GM12878 (cell line): ENCODE results near the gene APC2. TPM values are rescaled to one million over a fixed set of nuclear protein-coding genes. Genes with fewer than 3 reads are reported as not detected.

Experiments
- ATAC-seq: fragments of 200-7000 bp; cut with Tn5 transposase; 3 replicates; pipeline ENCODE4 v1.9.1; 2020; ENCODE audit warnings: mild to moderate bottlenecking, moderate library complexity
- BruUV-seq: library from RNA; stranded (reverse); fragments of 400-500 nt; replicated peaks from 2 replicates; lab custom pipeline; 2021; lab: Mats Ljungman, UMichigan
- CTCF ChIA-PET: fragments of 300-600 bp; sonication (Branson Sonifier 250); formaldehyde crosslinking; extraction: SDS; loops from one replicate; lab custom pipeline; 2021; ENCODE audit warnings: inconsistent platforms; lab: Yijun Ruan, JAX
- POLR2A ChIA-PET: fragments of 350-600 bp; formaldehyde crosslinking; extraction: SDS; loops from one replicate; lab custom pipeline; 2021; ENCODE audit warnings: inconsistent platforms; lab: Charles Lee
- RAD21 ChIA-PET: fragments of 300-600 bp; sonication (Branson Sonifier 250); formaldehyde crosslinking; loops from one replicate; lab custom pipeline; 2023; ENCODE audit warnings: antibody characterized with exemption; ENCODE audit not compliant: unreplicated experiment; lab: Charles Lee
- SMC1A ChIA-PET: fragments of 300-600 bp; sonication (Branson Sonifier 250); formaldehyde crosslinking; loops from one replicate; lab custom pipeline; 2023; ENCODE audit not compliant: unreplicated experiment, uncharacterized antibody; lab: Charles Lee
- DNase-seq: peaks from one replicate; pipeline ENCODE4 v3.0.0-alpha.2; 2011; ENCODE audit warnings: low read depth, low spot score
- FAIRE-seq: peaks from 3 replicates; lab custom pipeline; 2011; peaks lifted over from hg19 to GRCh38; lab: Jason Lieb, UNC
- H2AFZ ChIP-seq: 2 replicates; pipeline ENCODE4 v1.6.0; 2011; ENCODE audit warnings: low read depth, low read length, control low read depth; ENCODE audit not compliant: control insufficient read depth
- H3K27ac ChIP-seq: 2 replicates; pipeline ENCODE4 v1.5.1; 2011; ENCODE audit warnings: control low read depth; ENCODE audit not compliant: control insufficient read depth, insufficient read depth
- H3K27me3 ChIP-seq, 2 experiments: replicated peaks in 1 of 2; 2 replicates each; pipeline versions ENCODE4 v1.6.0 to v1.6.1; 2011; ENCODE audit warnings: low read length in 1 of 2; ENCODE audit not compliant: control insufficient read depth in 2 of 2, insufficient read depth in 2 of 2
- H3K36me3 ChIP-seq, 2 experiments: 2 replicates each; pipeline ENCODE4 v1.5.1; 2011; ENCODE audit warnings: low read length in 1 of 2; ENCODE audit not compliant: control insufficient read depth in 2 of 2, insufficient read depth in 2 of 2
- H3K4me1 ChIP-seq: 2 replicates; pipeline ENCODE4 v1.6.1; 2011; ENCODE audit warnings: mild to moderate bottlenecking, low read length, moderate library complexity, mixed read lengths; ENCODE audit not compliant: control insufficient read depth, insufficient read depth
- H3K4me2 ChIP-seq: 2 replicates; pipeline ENCODE4 v1.6.0; 2011; ENCODE audit warnings: control low read depth; ENCODE audit not compliant: control insufficient read depth, insufficient read depth
- H3K4me3 ChIP-seq: fragments of 200-600 bp; sonication (generic); 2 replicates; pipeline ENCODE4 v1.5.1; 2016
- H3K79me2 ChIP-seq: 2 replicates; pipeline ENCODE4 v1.6.0; 2011; ENCODE audit warnings: low read length; ENCODE audit not compliant: control insufficient read depth, insufficient read depth
- H3K9ac ChIP-seq: 2 replicates; pipeline ENCODE4 v1.8.0; 2011; ENCODE audit warnings: low read length, control low read depth, mixed read lengths; ENCODE audit not compliant: control insufficient read depth, insufficient read depth
- H3K9me3 ChIP-seq: replicated peaks from 3 replicates; pipeline ENCODE4 v1.5.1; 2011; ENCODE audit warnings: mild to moderate bottlenecking, low read length; ENCODE audit not compliant: control insufficient read depth, insufficient read depth
- H4K20me1 ChIP-seq: 2 replicates; pipeline ENCODE4 v1.6.0; 2011; ENCODE audit not compliant: control insufficient read depth, insufficient read depth
- EP300 ChIP-seq, 2 experiments: fragments of 150-350 bp in 1 of 2; IDR thresholded peaks; 2 replicates each; pipeline ENCODE4 v1.6.1; 2011 to 2012; ENCODE audit warnings: low read depth in 2 of 2, low read length in 2 of 2, borderline replicate concordance in 1 of 2, improper control_type of control experiment in 1 of 2, inconsistent platforms in 1 of 2; ENCODE audit not compliant: control insufficient read depth in 1 of 2
- NR2C1 ChIP-seq: fragments of 450-650 bp; IDR thresholded peaks from 2 replicates; pipeline ENCODE4 v1.6.1; 2017; ENCODE audit warnings: antibody characterized with exemption, mild to moderate bottlenecking, moderate library complexity
- ZNF274 ChIP-seq: IDR thresholded peaks from one replicate; pipeline ENCODE4 v1.8.0; 2011; ENCODE audit not compliant: insufficient read length, insufficient read depth
- WGBS: methylation state at CpG from one replicate; pipeline ENCODE4 v1.1.6; 2016; ENCODE audit warnings: low lambda C conversion rate; ENCODE audit not compliant: insufficient replicate concordance, insufficient coverage; ENCODE audit errors: missing lambda C conversion rate; 5-methylcytosine and 5-hydroxymethylcytosine counted together
- in situ Hi-C: fragments of 300-500 bp; cut with MboI; formaldehyde crosslinking; loops from 9 replicates; pipeline ENCODE4 v1.14.3; 2018; ENCODE audit warnings: mixed read lengths
- intact Hi-C: fragments of 100-400 bp; cut with micrococcal nuclease; formaldehyde crosslinking; loops from one replicate; pipeline ENCODE4 v1.14.2; 2022; ENCODE audit not compliant: unreplicated experiment
- polyA plus RNA-seq, 11 experiments: library from polyadenylated mRNA; depleted of rRNA in 4 of 11; unstranded in 6 of 11; stranded (reverse) in 5 of 11; fragments of >200 nt; fragmentation: Nextera tagmentation in 4 of 11; fragmentation: Illumina TruSeq in 1 of 11; extraction: Ambion mirVana in 4 of 11; extraction: Trizol in 1 of 11; gene quantifications; 1 replicate in 1 of 11; 2 replicates in 10 of 11; pipeline versions ENCODE4 v1.2.1 to v1.2.3, GENCODE V29; 2011 to 2016; ENCODE audit warnings: inconsistent platforms in 2 of 11, missing spikeins in 2 of 11, low read depth in 1 of 11
- total RNA-seq, 4 experiments: library from RNA; depleted of rRNA in 3 of 4; stranded (reverse); fragments of >200 nt in 3 of 4; fragmentation: Illumina TruSeq in 1 of 4; extraction: Trizol in 1 of 4; gene quantifications; 2 replicates each; pipeline versions ENCODE4 v1.2.1 to v1.2.3, GENCODE V29; 2013 to 2021
- TF ChIP-seq, protein P1 (sequence below): IDR thresholded peaks from 2 replicates; pipeline ENCODE4 v1.6.1; 2012; ENCODE audit warnings: low read depth, low read length, improper control_type of control experiment

APC2 gene
- total and polyA plus RNA-seq, 10 of the 15 experiments (the other 5 are each of a cell fraction or from before 2014, with no cell fraction given): under 0.01 to 0.73 (median 0.04) TPM; not detected in 5

DNA sequence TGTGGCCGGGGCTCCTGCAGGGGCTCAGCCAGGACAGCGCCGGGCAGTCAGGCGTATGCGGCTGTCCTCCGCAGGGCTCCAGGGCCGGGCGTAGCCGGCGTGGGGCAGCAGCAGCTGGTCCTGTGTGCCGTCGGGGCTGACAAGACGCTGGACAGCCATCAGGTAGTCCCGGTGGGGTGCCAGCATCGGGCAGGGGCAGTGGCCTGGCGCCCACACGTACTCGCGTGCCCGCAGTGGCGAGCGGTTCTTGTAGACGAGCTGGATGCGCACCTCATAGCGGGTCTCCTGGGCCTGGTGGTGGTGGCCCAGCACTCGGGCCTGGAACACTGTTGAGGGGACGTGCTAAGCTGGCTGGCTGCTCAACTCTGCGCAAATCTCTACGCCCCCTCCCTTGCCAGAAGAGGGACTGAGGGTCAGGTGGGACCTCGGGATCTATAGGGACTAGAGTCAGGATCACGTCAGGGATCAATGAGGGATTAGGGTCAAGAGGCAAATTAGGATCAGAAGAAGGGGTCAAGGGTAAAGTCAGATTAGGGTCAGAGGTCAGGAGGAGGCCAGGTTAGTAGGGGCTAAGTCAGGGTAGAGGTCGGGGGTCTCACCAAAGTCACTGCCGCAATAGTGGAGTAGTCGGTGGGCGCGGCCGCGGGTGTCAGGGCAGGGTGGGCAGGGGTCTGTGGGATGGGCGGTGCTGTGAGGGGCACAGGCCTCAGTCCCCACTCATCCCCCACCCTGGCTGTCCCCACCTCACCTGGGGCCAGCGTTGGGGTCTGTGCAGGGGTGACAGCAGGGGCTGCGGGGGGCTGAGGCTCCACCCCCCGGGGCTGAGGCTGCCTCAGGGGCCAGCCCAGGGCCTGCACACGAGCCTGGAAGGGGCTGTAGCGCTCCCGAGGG is 56.3 kb downstream of the APC2 start:
- RAD21 ChIA-PET: no interaction called here
- CTCF ChIA-PET: interaction anchor here (0.7 to 0.9 kb wide), 2 partner anchors 40 to 230 kb away, joined by 3 read pairs; no protein-coding TSS in a partner anchor
- 67% methylated on average over 37 of the region's 45 CpGs for WGBS
- DNase-seq (no peak), FAIRE-seq (no peak), ATAC-seq (no peak)
- Histone ChIP-seq H3K79me2 (no peaks in the 10 kb centered on the region), H3K36me3 (no peaks in the 10 kb centered on the region), H3K9me3 (no peaks in the 10 kb centered on the region; the same call in 2 of the 3 replicates), H3K4me2 (no peak overlapping the region), H3K27me3 (no peaks in the 10 kb centered on the region; a peak in 2 of 4 replicates), H3K9ac (no peak overlapping the region), H3K27ac (no peak overlapping the region), H4K20me1 (no peaks in the 10 kb centered on the region), H3K4me3 (no peak overlapping the region), H2AFZ (no peak overlapping the region), H3K4me1 (no peaks in the 10 kb centered on the region)
- TF ChIP-seq, protein P1, sequence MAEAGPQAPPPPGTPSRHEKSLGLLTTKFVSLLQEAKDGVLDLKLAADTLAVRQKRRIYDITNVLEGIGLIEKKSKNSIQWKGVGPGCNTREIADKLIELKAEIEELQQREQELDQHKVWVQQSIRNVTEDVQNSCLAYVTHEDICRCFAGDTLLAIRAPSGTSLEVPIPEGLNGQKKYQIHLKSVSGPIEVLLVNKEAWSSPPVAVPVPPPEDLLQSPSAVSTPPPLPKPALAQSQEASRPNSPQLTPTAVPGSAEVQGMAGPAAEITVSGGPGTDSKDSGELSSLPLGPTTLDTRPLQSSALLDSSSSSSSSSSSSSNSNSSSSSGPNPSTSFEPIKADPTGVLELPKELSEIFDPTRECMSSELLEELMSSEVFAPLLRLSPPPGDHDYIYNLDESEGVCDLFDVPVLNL: no peak
- TF ChIP-seq ZNF274 (no peak), NR2C1 (peak; percentile 6; the same call in 1 of the 2 replicates), EP300 (IDR thresholded peaks at IDR 0.05; ENCODE audit: borderline replicate concordance in 1 of 2, control insufficient read depth in 1 of 2, low read depth in 2 of 2, low read length in 2 of 2) (no peak)
- intact Hi-C loops (no loop called here), in situ Hi-C loops (no loop called here)
- SMC1A ChIA-PET: no interaction called here
- POLR2A ChIA-PET: interaction anchor here (0.6 kb wide), 1 partner anchor 15 kb away, joined by 5 read pairs; the partner anchor contains the start of gene REEP6
- no TSS peak for BruUV-seq
